GM12873 (cell line): ENCODE results near the gene CDC73.

Source experiments
- CTCF ChIP-seq: IDR thresholded peaks from 2 replicates; pipeline ENCODE4 v1.5.1; 2012; ENCODE audit warnings: low read depth, mild to moderate bottlenecking, moderate library complexity, low read length, control low read depth; ENCODE audit not compliant: insufficient read depth; ENCODE audit errors: missing control alignments

The CDC73 gene

GRCh38 chr1:193090865-193091264 is 31.0 kb upstream of the CDC73 start:
- no peak for TF ChIP-seq CTCF

- TF ChIP-seq CTCF, result no peak
Observed at GRCh38 chr1:193094112-193094511, 27.7 kb upstream of the CDC73 start.

GRCh38 chr1:193102662-193103061 is 19.2 kb upstream of the CDC73 start:
- no peak for TF ChIP-seq CTCF

GRCh38 chr1:193103759-193104501 is 17.9 kb upstream of the CDC73 start:
- TF ChIP-seq CTCF, result no peak

- TF ChIP-seq CTCF, result no peak
Observed at GRCh38 chr1:193104502-193104906, 17.3 kb upstream of the CDC73 start.

- no peak for TF ChIP-seq CTCF
Observed at GRCh38 chr1:193104907-193105820, 16.7 kb upstream of the CDC73 start, which contains the start of gene GLRX2. TSS of gene GLRX2 (minus strand) at chr1:193105414. CDS start at chr1:193105382, 32 bp downstream.

- TF ChIP-seq CTCF, result no peak
Observed at GRCh38 chr1:193105821-193106177, 16.0 kb upstream of the CDC73 start.
